K562 (cell line): ENCODE measurements around the gene BANF2. TPM values are rescaled to one million over a fixed set of nuclear protein-coding genes. Genes with fewer than 3 reads are reported as not detected.

Experiments used
- ATAC-seq: fragments of 200-7000 bp; cut with Tn5 transposase; 3 replicates; pipeline ENCODE4 v1.9.1; 2020; ENCODE audit warnings: moderate library complexity
- BruUV-seq: library from RNA; stranded (reverse); fragments of 400-500 nt; replicated peaks from 2 replicates; lab custom pipeline; 2021; lab: Mats Ljungman, UMichigan
- CTCF ChIA-PET: fragments of 300-600 bp; formaldehyde crosslinking; extraction: SDS; loops from one replicate; lab custom pipeline; 2021; ENCODE audit warnings: low intra/inter-chr PET ratio; lab: Yijun Ruan, JAX
- POLR2A ChIA-PET: fragments of 300-600, 350-650 bp; sonication (Branson Sonifier 250); formaldehyde crosslinking; extraction: SDS; loops from one replicate; lab custom pipeline; 2021; ENCODE audit warnings: antibody characterized with exemption, inconsistent platforms; lab: Yijun Ruan, JAX
- DNase-seq, 4 experiments: peaks; one replicate each; pipeline versions ENCODE4 v3.0.0 to v3.0.0-alpha.2; 2011 to 2018; ENCODE audit warnings: low spot score in 3 of 4, mixed read lengths in 3 of 4; ENCODE audit errors: extremely low read depth in 1 of 4
- FAIRE-seq: peaks from 2 replicates; lab custom pipeline; 2011; peaks lifted over from hg19 to GRCh38; lab: Jason Lieb, UNC
- H2AFZ ChIP-seq: 2 replicates; pipeline ENCODE4 v1.6.0; 2011; ENCODE audit warnings: low read depth, low read length, control low read depth, inconsistent platforms
- H3K27ac ChIP-seq: fragments of 200-600 bp; 3 replicates; pipeline ENCODE4 v1.8.0; 2011; ENCODE audit warnings: low read depth, mild to moderate bottlenecking, control low read depth, inconsistent platforms, low read length, moderate library complexity, mixed read lengths; ENCODE audit errors: extremely low read depth
- H3K27me3 ChIP-seq, 2 experiments: fragments of 300-600 bp in 1 of 2; 2 replicates in 1 of 2; 3 replicates in 1 of 2; pipeline versions ENCODE4 v1.6.0 to v1.8.0; 2011; ENCODE audit warnings: inconsistent platforms in 2 of 2, low read length in 2 of 2, mild to moderate bottlenecking in 1 of 2, mixed read lengths in 1 of 2, moderate library complexity in 1 of 2; ENCODE audit not compliant: control insufficient read depth in 2 of 2, insufficient read depth in 2 of 2
- H3K36me3 ChIP-seq: fragments of 300-600 bp; 3 replicates; pipeline ENCODE4 v1.8.0; 2011; ENCODE audit warnings: mild to moderate bottlenecking, low read length, inconsistent platforms; ENCODE audit not compliant: control insufficient read depth, insufficient read depth
- H3K4me1 ChIP-seq, 2 experiments: fragments of 200-600 bp in 1 of 2; replicated peaks in 1 of 2; 2 replicates in 1 of 2; 3 replicates in 1 of 2; pipeline versions ENCODE4 v1.5.1 to v1.8.0; 2011; ENCODE audit warnings: inconsistent platforms in 2 of 2, low read length in 2 of 2, mild to moderate bottlenecking in 1 of 2, mixed read lengths in 1 of 2, moderate library complexity in 1 of 2; ENCODE audit not compliant: control insufficient read depth in 2 of 2, insufficient read depth in 2 of 2
- H3K4me2 ChIP-seq: 2 replicates; pipeline ENCODE4 v1.6.1; 2011; ENCODE audit warnings: low read length, control low read depth, inconsistent platforms, mixed read lengths; ENCODE audit not compliant: insufficient read depth
- H3K4me3 ChIP-seq: fragments of 200-600 bp; sonication (generic), shearing (Covaris generic); 2 replicates; pipeline ENCODE4 v1.5.1; 2016; ENCODE audit warnings: control low read depth, inconsistent platforms
- H3K79me2 ChIP-seq: fragments of 200-600 bp; 3 replicates; pipeline ENCODE4 v1.8.0; 2011; ENCODE audit warnings: low read length, inconsistent platforms; ENCODE audit not compliant: control insufficient read depth, insufficient read depth
- H3K9ac ChIP-seq, 2 experiments: 2 replicates each; pipeline versions ENCODE4 v1.6.0 to v1.6.1; 2011; ENCODE audit warnings: low read depth in 2 of 2, low read length in 2 of 2, control low read depth in 1 of 2, inconsistent platforms in 1 of 2, mild to moderate bottlenecking in 1 of 2, mixed read lengths in 1 of 2; ENCODE audit not compliant: insufficient read depth in 1 of 2
- H3K9me1 ChIP-seq: one replicate; pipeline ENCODE4 v1.6.0; 2011; ENCODE audit warnings: inconsistent platforms, mild to moderate bottlenecking, low read length, moderate library complexity; ENCODE audit not compliant: control insufficient read depth, insufficient read depth
- H3K9me3 ChIP-seq: replicated peaks from 2 replicates; pipeline ENCODE4 v1.5.1; 2011; ENCODE audit warnings: low read depth, low read length, inconsistent platforms; ENCODE audit not compliant: control insufficient read depth, insufficient read depth
- H4K20me1 ChIP-seq: replicated peaks from 2 replicates; pipeline ENCODE4 v1.6.1; 2011; ENCODE audit warnings: low read length, inconsistent platforms, mixed read lengths; ENCODE audit not compliant: control insufficient read depth, insufficient read depth
- ARID1B ChIP-seq: fragments of 450-650 bp; IDR thresholded peaks from 2 replicates; pipeline ENCODE4 v1.6.1; 2016; ENCODE audit warnings: antibody characterized with exemption, mild to moderate bottlenecking, inconsistent platforms
- CCNT2 ChIP-seq: IDR thresholded peaks from 2 replicates; pipeline ENCODE4 v1.6.1; 2011; ENCODE audit warnings: borderline replicate concordance, low read depth, mild to moderate bottlenecking, moderate library complexity, mixed read lengths, low read length; ENCODE audit not compliant: insufficient read length; ENCODE audit errors: extremely low read depth
- CHD1 ChIP-seq: fragments of 200-600 bp; sonication (generic); IDR thresholded peaks from one replicate; pipeline ENCODE4 v1.6.1; 2012; ENCODE audit warnings: mild to moderate bottlenecking, moderate library complexity, low read length, inconsistent platforms
- EWSR1 ChIP-seq: fragments of 450-650 bp; IDR thresholded peaks from 2 replicates; pipeline ENCODE4 v1.6.1; 2018; ENCODE audit warnings: borderline replicate concordance, mild to moderate bottlenecking, low read depth, moderate library complexity; ENCODE audit not compliant: partially characterized antibody
- GABPB2 ChIP-seq: fragments of 250-450 bp; sonication (Bioruptor Pico); conservative IDR thresholded peaks from 2 replicates; pipeline ENCODE4 v1.5.1; 2021; ENCODE audit warnings: mild to moderate bottlenecking
- MBD2 ChIP-seq: sonication (generic); IDR thresholded peaks from 2 replicates; pipeline ENCODE4 v1.6.1; 2016; ENCODE audit warnings: low read depth, borderline replicate concordance
- RAD21 ChIP-seq, 2 experiments: fragments of 250-450 bp in 1 of 2; fragments of 450-650 bp in 1 of 2; sonication (Bioruptor Pico) in 1 of 2; formaldehyde crosslinking in 1 of 2; IDR thresholded peaks in 1 of 2; conservative IDR thresholded peaks in 1 of 2; 2 replicates each; pipeline versions ENCODE4 v1.4.0 to v1.8.0; 2020 to 2022; ENCODE audit warnings: mild to moderate bottlenecking in 2 of 2, moderate library complexity in 1 of 2
- SIN3B ChIP-seq: fragments of 450-650 bp; IDR thresholded peaks from 2 replicates; pipeline ENCODE4 v1.6.1; 2017; ENCODE audit warnings: low read depth, mild to moderate bottlenecking, moderate library complexity
- WGBS: fragments of 100-300 bp; shearing (Covaris generic); methylation state at CpG from one replicate; pipeline ENCODE4 v1.1.6; 2016; ENCODE audit warnings: low coverage, mixed read lengths; ENCODE audit not compliant: insufficient coverage; ENCODE audit errors: missing lambda C conversion rate; 5-methylcytosine and 5-hydroxymethylcytosine counted together
- in situ Hi-C: fragments of 300-500 bp; cut with MboI; formaldehyde crosslinking; loops from 4 replicates; pipeline ENCODE4 v1.15.0; 2018; ENCODE audit warnings: inconsistent platforms, mixed read lengths
- intact Hi-C: fragments of 100-400 bp; cut with micrococcal nuclease; formaldehyde crosslinking; loops from 2 replicates; pipeline ENCODE4 v1.14.2; 2022
- polyA plus RNA-seq, 8 experiments: library from polyadenylated mRNA; depleted of rRNA in 4 of 8; stranded (reverse) in 5 of 8; unstranded in 3 of 8; fragments of >200 nt; fragmentation: Nextera tagmentation in 2 of 8; fragmentation: Illumina TruSeq in 1 of 8; extraction: Ambion mirVana in 2 of 8; extraction: Trizol in 1 of 8; gene quantifications; 2 replicates each; pipeline versions ENCODE4 v1.2.1 to v1.2.3, GENCODE V29; 2011 to 2014; ENCODE audit warnings: inconsistent platforms in 1 of 8, missing spikeins in 1 of 8
- total RNA-seq, 7 experiments: library from RNA; depleted of rRNA in 6 of 7; stranded (reverse); fragments of >200 nt in 6 of 7; fragmentation: Illumina TruSeq in 2 of 7; extraction: Trizol in 2 of 7; gene quantifications; 2 replicates each; pipeline versions ENCODE4 v1.2.1 to v1.2.3, GENCODE V29; 2011 to 2021; ENCODE audit warnings: low replicate concordance in 1 of 7
- TF ChIP-seq, protein P1 (sequence below): fragments of 250-450 bp; sonication (Bioruptor Pico); IDR thresholded peaks from 2 replicates; pipeline ENCODE4 v1.8.0; 2022; ENCODE audit warnings: moderate library complexity, mild to moderate bottlenecking, inconsistent platforms

Gene BANF2
- total and polyA plus RNA-seq, 9 of the 15 experiments (the other 6 are each of a cell fraction or from before 2014, with no cell fraction given), result not detected

DNA sequence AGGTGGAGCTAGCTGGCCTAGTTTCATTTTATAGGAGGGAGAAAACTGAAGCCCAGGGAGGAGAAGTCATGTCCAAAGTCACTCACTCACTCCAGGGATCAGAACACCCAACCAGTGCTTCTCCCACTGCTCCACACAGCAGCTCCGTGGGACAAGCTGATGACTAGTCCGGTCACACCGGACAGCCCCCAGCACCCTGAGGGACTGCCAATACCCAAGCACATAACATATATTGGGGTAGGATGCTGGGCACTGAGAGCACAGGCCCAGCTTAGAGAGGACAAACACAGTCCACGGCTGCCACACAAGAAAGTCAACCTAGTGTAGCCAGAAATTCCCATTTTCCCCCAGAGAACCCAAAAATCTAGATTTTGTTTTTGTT, 23.4 kb upstream of the BANF2 start:
- H3K4me2 ChIP-seq, result no peak overlapping the region
- H3K4me3 ChIP-seq, result no peak overlapping the region
- no peak for ATAC-seq
- peaks cover 34% of the 10 kb centered on the region for H3K36me3 ChIP-seq
- intact Hi-C loops, result no loop called here
- H2AFZ ChIP-seq, result no peak overlapping the region
- no peak overlapping the region for H3K9ac ChIP-seq
- H3K9me3 ChIP-seq, result no peaks in the 10 kb centered on the region
- ChIA-PET POLR2A (interaction anchor here (0.6 to 0.7 kb wide), 2 partner anchors 9 to 19 kb away, joined by 3 to 4 read pairs; no protein-coding TSS in a partner anchor), CTCF (no interaction called here)
- H3K9me1 ChIP-seq, result peaks cover 3% of the 10 kb centered on the region
- no peak for DNase-seq
- no TSS peak for BruUV-seq
- H4K20me1 ChIP-seq, result peaks cover 7% of the 10 kb centered on the region; the same call in 1 of the 2 replicates
- peaks cover 64% of the 10 kb centered on the region for H3K79me2 ChIP-seq
- FAIRE-seq, result no peak
- 60% methylated on average over 1 of the region's 4 CpGs for WGBS
- TF ChIP-seq GABPB2, result no peak
- no peak for TF ChIP-seq CCNT2
- no peak for TF ChIP-seq MBD2
- no peak for TF ChIP-seq ARID1B
- TF ChIP-seq EWSR1, result no peak
- TF ChIP-seq CHD1, result no peak
- no peaks in the 10 kb centered on the region for H3K27me3 ChIP-seq
- no peak overlapping the region for H3K27ac ChIP-seq
- peaks cover 14 to 26% of the 10 kb centered on the region in 2 experiments for H3K4me1 ChIP-seq
- in situ Hi-C loops, result no loop called here

DNA sequence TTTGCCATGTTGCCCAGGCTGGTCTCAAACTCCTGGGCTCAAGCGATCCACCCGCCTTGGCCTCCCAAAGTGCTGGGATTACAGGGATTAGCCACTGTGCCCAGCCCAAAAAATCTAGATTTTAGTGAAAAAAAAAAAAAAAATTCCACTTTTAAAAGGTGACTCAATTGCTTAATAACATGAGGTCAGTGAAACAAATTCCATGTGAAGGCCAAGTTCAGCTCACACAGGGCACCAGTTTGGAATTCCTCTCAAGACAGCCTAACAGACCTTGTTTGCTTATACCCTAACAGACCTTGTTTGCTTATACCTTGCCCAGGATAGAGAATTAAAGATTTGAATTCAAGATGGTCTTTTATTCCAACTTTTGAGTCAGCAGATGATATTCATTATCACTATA, 22.8 kb upstream of the BANF2 start:
- peaks cover 60% of the 10 kb centered on the region for H3K79me2 ChIP-seq
- no TSS peak for BruUV-seq
- no CpG with 5 or more reads among the region's 2 CpGs for WGBS
- no peak overlapping the region for H3K4me2 ChIP-seq
- TF ChIP-seq SIN3B (no peak), RAD21 (CRISPR knock-in tag; conservative IDR thresholded peaks at IDR 0.05 in 1 of 2, IDR thresholded peaks at IDR 0.05 in 1 of 2) (no peak)
- TF ChIP-seq, protein P1, sequence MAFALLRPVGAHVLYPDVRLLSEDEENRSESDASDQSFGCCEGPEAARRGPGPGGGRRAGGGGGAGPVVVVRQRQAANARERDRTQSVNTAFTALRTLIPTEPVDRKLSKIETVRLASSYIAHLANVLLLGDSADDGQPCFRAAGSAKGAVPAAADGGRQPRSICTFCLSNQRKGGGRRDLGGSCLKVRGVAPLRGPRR, result no peak
- FAIRE-seq, result no peak
- no peak overlapping the region for H3K4me3 ChIP-seq
- H3K9ac ChIP-seq, result no peak overlapping the region
- intact Hi-C loops, result no loop called here
- H2AFZ ChIP-seq, result no peak overlapping the region
- ATAC-seq, result no peak
- POLR2A ChIA-PET, result interaction anchor here (1.5 kb wide), 1 partner anchor 9 kb away, joined by 5 read pairs; no protein-coding TSS in a partner anchor
- H3K4me1 ChIP-seq, result peaks cover 14 to 26% of the 10 kb centered on the region in 2 experiments
- no peak for DNase-seq
- in situ Hi-C loops, result no loop called here
- CTCF ChIA-PET, result no interaction called here
- H3K9me1 ChIP-seq, result peaks cover 3% of the 10 kb centered on the region
- H4K20me1 ChIP-seq, result peaks cover 7% of the 10 kb centered on the region; the same call in 1 of the 2 replicates
- H3K9me3 ChIP-seq, result no peaks in the 10 kb centered on the region
- no peaks in the 10 kb centered on the region for H3K27me3 ChIP-seq
- H3K36me3 ChIP-seq, result peaks cover 32% of the 10 kb centered on the region
- no peak overlapping the region for H3K27ac ChIP-seq
